Activated T-cell treated with anti-CD3 and anti-CD28 coated beads for 48 hours (primary cell): ENCODE data around the gene TRIM40.
"Not testable (repeated sequence)": the region's sequence is repeated elsewhere in the genome, so short reads cannot be mapped to it uniquely, and the experiment has no call there.

Experiments used
- DNase-seq: peaks from one replicate; pipeline ENCODE4 v3.0.0-alpha.2; 2020; ENCODE audit warnings: low read depth

TRIM40 gene

DNA sequence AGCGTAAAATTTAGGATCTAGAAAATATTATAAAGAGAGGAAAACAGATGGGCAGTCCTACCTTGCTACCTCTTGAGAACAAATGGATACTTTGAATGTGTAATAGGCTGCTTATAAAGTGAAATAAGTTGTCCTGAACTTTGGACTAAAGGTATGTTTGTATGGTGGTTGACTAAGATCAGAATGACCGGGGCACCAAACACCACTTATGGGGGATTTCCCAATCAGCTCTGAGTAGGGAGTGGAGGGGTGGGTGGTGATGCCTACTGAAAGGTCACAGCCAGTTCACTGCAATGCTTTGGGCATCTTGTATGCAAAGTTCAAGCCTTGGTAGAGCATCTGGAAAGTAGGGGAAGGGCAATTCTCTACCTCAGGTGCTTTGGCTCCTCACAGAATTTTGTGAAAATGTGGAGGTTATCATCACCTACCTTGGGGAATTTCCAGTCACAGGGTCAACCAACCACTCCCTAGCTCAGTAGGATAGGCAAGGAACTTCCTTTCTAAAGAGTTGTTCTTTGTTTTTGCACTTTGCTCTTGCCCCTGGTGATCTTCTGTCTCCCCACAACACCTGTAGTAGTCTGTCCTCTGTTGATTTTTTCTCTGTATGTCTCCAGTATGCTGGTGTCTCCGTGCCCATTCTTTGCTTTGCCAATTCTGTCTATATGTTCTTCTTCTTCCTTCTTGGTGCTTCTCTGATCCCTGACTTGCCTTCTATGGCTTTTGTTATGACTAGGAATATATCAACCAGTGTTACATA is 22.8 kb upstream of the TRIM40 start, which contains the start of gene TRIM31:
Gene TRIM31 (minus strand): TSS at position 88 of the 757 bp plus-strand sequence. CDS start 285 bp downstream, outside the sequence.
- DNase-seq: no peak

DNA sequence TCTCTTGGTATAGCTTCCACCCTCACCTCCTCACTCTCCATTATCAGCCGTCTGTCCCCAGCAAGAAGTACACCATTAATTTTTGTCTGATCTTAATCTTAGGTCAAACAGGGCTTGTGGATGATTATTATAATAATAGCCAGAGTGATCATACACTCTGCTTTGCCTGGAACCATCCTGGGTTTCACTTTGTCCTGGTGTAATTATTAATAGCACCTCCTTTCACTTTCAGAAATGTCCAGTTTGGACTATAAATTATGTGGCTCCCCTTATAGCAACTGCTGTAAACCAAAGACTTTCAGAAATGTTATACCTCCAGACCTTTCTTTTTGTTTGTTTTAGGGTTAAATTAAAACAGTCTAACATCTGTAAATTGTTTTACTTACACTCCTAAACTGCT is 22.1 kb upstream of the TRIM40 start:
- DNase-seq: no peak

DNA sequence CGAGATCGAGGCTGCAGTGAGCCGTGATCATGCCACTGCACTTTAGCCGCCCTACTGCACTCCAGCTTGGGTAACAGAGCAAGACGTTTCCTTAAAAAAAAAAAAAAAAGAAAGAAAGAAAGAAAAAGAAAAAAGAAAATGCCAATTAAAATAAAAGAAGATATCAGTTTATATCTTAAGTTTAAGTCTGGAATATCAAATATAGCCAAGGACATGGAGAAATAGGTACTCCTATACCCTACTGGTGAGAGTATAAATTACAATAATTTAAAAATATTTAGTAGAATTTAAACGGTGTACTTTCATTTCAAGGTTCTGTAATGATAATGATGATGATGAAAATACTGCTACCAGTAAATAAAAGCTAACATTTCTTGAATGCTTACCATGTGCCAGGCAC is 19.2 kb upstream of the TRIM40 start:
- DNase-seq: no peak

DNA sequence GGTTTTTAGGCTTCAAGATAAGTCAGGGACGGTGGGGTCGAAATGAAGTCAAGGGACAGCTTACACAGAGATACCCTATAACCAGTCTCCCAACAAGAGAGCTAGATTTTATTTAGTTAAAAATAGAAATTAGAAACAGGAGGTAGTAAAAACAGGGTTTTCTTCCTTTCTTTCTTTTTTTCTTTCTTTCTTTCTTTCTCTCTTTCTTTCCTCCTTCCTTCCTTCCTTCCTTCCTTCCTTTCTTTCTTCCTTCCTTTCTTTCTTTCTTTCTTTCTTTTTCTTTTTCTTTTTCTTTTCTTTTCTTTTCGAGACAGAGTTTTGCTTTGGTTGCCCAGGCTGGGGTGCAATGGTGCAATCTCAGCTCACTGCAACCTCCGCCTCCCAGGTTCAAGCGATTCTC is 17.2 kb upstream of the TRIM40 start:
- not testable (repeated sequence) for DNase-seq

DNA sequence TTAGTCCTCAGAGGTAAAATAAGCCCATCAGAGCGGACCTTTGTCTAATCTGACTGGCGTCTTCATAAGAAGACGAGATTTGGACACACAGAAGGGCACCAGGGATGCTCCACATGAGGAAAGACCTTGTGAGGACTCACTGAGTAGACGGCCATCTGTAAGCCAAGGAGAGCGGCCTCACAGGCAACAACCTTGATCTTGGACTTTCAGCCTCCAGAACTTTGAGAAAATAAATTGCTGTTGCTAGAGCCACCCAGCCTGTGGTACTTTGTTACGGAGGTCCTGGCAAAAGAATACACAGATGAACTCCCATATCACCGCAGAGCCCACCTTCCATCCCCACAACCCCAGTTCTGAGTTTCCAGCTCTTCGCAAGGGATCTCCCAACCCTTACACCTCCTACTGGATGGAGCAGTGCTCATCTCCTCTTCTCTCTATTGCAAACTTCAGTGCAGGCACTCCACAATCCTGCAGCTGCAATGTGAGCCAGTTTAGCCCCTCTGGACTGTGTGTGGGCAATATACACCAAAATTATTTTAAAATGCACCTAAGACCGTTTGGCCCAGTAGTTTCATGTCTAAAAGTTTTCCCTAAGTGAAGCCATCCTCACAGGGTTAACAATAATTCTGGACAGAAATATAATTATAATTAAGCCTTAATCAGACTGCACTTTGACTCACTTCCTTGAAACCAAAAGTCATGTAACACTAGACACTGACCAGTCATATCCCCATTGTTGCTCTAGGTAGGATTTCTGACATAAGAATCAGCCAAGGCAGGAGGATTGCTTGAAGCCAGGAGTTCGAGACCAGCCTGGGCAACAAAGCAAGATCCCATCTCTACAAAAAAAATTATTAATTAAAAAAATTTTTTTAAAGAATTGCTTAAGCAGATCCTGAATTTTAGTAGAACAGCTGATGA is 14.2 kb upstream of the TRIM40 start:
- no peak for DNase-seq

DNA sequence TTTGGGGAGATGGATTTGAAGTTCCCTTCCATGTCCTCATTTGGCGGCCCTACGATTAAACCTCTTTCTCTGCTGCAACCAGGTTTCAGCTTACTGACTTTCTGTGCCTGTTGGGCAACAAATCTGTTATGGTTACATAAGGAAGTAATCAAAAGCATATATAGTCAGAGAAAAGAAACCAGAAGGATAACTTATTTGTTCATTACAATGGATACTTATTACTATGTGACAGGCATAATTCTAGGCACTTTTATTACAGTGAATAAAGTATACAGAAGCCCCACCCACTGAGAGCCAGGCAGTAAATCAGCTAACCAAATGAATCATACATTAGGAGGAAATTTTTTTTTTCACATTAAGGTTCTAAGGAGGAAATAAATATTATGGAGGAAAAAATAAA is 13.4 kb upstream of the TRIM40 start:
- no peak for DNase-seq

DNA sequence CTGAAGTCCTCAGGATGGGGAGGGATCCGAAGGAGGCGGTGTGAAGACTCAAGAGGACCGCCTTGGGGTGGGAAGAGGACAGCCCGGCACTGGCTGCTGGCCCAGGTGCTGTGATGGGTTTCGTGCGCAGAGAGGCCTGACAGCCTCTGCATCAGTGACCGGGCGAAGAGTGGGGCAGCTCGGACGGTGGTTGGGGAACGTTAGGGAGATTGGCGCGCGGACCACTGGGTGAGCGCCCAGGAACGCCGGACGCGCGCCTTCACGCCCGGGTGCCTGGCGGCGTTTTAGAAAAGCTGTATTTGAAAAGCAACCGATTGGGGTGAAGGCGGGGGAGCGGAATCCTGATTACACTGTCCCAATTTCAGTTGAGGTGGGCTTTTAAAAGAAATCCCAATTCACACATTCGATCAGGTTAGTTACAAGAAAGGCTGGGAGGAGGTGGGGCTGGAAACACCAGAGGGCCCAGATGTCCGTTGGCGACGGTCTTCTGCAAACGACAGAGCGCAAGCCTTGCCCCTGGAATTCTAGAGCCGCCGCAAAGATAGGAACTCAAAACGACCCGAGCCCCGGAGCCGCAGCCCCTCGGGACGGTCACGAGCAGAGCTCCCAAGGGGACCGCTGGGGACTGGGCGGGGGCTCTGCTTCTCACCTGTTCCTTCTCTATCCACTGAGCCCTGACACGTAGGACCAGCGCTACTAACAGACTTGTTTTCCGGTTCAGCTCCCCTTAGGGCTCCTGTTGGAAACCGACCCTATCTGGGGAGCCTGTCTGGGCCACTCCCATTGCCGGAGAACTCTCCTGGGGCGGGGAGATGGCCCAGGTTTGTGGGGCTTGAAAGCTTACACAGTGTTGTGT is 8.5 kb upstream of the TRIM40 start:
- no peak for DNase-seq

DNA sequence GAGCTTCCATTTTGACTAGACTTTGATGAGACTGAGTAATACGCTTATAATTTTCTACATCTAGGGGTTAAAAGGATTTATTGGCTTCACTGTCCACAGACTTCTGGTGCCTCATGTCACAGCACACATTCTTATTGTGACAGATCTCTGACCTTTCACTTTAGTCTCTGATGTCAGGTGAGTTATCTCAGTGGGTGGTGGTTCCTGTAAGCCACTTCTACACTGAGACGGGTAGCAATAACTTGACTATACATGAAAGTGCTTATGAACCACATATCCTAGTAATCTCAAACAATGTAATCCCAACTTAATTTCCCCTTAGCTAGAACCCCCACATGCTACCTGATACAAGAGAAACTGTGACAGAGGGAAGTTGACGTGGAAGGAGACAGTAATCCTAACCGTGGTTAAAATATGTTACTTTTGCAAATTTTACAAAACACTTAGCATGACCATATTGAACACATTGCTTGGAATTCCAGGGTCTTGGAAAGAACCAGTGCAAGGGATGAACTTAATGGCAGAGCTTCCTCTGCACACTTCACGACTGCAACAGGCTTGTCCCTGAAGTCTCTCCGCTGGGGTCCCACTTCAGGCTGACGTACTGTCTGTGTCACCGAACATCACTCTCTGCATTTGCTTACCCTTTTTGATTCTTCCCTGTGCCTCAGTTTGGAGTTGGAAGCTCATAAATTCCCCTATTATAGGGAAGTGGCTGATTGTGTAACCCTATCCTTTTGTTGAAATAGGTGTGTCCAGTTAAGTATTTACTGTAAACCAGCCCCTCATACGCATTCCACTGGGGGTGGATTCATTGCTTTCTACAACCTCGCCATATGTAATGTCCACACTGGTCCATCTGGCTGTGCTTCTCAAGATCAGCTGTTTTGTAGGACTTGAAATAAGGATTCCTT is 6.4 kb upstream of the TRIM40 start:
- no peak for DNase-seq

DNA sequence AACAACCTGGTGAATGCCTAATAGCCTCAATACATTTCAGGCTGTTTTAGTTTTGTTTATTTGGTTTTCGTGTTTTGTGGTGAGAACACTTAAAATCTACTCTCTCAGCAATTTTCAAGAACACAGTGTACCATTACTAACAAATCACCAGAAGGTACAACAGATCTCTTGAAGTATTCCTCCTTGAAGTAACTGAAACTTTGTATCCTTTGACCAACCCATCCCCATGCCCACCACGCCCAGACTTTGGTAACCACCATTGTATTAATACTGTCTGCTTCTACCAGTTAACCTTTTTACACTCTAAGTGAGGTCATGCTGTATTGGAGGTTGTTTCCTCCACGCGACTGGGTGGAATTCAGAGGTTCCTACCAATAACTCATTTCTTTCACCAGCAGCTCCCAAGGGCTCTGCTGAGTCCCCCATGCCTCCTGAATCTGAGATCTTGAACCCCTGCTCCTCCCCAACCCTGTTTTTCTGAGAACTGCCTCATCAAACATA is 5.7 kb upstream of the TRIM40 start:
- no peak for DNase-seq

DNA sequence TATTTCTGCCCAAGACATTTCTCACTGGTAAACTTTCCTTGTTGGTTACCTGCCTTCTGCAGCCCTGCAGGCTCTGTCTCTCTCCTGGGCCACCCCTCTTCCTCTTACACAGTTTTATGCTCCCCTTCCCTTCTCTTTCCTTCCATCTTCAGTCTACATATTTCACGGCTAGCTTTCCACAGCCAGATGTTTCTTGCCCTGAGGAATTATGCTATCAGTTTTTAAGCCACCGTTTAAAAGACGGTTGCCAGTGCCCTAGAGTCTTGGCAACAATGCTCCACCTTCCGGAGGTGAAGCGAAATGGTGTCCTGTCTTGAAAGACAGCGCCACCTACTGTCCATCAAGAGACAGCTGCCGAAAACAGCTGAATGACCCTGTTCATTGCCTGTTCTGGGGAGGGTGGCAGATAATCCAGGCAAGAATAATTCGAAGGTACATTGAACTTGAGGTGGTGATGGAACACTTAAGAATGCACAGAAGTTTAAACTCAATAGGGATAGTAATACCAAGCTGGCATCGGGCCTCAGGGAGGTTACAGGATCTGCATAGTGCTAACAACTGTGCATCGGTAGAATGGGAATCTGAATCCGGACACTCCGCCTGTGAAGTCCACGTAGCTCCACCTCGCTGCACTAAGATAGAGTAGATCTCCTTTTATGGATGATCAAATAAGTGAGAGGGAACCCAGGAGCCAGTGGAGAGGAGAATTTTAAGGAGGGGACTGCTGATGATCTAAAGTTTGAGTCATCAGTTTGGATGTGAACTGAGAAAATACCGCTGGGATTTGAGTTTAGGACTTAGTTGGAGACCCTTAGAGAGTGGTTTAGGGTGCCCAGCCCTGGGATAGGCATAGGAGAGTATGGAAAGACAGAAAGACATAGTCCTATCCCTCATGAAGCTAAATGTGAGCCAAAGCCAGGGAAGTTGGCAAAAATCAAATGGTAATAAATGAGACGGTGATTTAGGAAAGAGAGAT is 4.8 kb upstream of the TRIM40 start:
- DNase-seq: peak; percentile 38

DNA sequence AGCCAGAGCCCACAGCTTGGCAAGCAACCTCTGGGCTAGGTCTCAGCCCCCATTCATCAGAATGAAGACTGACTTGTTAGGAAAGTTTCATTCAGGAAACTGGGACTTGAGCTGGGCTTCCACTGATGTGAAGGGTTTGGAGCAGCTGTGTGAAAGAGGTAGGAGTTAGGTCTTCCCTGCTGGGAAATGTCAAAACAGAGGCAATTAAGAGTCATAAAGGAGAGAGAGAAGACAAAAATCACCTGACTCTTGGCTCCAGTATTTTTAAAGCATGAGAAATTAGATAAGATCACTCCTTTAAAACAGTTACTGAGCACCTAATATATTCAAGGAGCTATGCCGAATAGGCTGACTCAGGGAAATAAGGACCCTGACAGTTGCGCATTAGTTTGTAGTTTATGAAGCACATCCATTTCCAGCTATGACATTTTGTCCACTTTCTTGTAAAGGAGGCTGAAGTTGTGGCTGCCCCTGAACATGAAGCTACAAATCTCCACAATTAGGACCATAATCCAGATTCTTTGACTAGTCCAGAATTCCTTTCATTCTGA is 3.9 kb upstream of the TRIM40 start:
- DNase-seq: no peak

DNA sequence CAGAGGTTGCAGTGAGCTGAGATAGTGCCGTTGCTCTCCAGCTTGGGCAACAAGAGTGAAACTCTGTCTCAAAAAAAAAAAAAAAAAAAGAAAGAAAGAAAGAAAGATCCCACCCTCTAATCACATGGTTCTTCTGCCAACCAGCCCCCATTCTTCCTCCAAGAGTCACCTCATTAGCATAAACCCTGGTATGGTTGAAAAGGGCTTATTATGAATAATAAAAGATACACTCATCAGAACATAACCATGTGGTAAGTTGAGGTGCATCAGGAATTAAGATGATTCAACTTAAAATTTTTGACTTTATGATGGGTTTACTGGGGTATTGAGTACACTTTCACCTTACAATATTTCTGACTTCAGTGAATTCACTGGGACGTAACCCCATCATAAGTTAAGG is 793 bp upstream of the TRIM40 start:
- DNase-seq: no peak

DNA sequence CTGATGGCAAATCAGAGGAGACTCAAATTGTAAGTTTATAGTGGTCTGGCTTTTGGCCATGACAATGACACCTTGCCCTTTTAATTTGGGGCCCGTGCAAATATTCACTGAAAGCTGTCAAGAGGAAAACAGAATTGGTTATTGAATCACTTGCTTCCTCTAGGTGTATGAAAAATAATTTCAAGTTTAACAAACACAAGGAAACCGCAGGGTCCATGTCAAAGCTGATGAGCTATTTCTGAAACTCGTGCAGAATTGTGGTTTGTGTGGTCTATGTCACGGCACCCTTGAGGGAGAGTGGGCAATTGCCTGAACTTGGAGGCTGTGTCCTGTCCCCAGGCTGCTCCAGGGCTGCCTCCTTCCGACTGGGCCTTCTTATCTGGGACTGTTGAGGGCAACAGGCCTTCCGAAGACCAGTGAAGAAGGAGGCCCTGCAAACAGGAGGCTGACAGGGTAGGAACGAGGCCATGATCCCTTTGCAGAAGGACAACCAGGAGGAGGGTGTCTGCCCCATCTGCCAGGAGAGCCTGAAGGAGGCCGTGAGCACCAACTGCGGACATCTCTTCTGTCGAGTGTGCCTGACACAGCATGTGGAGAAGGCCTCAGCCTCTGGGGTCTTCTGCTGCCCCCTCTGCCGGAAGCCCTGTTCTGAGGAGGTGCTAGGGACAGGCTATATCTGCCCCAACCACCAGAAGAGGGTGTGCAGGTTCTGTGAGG is 788 bp downstream of the TRIM40 start:
- DNase-seq: no peak

DNA sequence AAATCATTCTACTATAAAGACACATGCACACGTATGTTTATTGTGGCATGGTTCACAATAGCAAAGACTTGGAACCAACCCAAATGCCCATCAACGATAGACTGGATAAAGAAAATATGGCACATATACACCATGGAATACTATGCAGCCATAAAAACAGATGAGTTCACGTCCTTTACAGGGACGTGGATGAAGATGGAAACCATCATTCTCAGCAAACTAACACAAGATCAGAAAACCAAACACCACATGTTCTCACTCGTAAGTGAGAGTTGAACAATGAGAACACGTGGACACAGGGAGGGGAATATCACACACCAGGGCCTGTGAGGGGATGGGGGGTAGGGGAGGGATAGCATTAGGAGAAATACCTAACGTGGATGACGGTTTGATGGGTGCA is 4.3 kb downstream of the TRIM40 start:
- DNase-seq: not testable (repeated sequence)

DNA sequence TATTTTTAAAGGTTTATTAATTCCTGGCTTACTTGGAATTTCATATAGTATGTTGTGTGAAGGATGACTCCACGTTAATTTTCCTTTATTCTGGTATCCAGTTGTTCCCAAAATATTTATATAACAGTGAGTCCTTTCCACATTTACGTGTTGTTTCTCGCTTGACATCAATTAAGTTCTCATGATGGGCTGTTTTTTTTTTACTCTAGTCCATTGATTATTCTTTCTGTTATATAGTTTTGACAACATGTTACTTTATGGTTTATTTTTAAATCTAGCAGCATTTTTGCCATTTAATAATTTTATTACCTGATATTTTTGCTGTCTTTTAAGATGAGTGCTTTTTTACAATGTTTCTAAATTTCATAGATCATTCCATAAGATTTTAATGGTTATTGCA is 6.7 kb downstream of the TRIM40 start:
- DNase-seq: no peak

DNA sequence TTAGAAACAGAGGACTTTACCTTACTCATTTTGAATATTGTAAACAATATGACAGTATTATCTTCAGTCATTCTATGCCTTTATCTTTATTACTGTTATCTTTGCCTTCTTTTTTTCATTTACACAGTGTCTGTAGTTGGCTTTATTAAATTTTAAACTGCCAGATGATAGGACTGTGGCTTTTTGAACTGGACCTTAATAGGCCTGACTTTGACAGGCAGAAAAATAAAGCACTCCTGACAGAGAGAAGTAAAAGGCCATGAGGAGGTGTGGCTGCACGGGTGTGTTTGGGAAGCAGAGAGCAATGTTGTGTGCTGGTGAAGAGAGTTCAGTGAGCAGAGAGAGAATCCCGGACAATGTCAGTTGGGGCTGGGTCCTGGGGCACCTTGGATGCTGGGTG is 7.8 kb downstream of the TRIM40 start:
- DNase-seq: no peak

DNA sequence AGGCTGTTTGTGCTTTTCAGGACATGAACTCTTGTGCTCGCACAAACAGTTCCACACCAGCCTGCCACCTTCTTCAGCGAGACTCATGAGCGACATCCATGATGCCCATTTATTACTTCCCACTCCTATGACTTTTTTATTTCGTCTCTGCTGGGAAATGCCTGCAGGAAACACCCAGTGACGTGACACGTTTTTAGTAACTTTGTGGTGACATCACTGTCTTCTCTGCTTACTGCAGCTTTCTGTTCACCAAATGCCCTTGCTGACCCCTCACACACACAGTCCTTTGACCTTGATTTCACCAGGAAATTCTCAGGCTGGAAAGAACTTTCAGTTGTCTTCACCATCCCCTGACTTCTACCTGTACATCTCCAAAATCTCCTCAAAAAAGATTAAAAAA is 8.9 kb downstream of the TRIM40 start:
- DNase-seq: no peak

DNA sequence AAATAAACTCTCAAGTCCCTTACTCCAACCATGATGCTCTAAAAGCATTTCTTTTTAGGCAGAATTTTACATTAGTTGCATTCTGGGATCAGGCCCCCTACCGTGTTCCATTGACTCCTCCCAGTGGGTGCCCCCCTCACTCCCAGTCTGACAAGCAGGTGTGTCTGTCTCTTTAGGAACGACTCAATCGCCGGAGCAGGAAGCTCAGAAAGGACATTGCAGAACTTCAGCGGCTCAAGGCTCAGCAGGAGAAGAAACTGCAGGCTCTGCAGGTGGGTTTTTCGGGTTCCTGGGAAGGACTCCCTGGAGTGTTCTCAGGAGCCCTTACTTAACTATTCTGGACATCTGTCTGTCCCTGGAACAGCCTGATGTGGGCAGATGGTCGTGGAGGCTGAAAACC is 9.9 kb downstream of the TRIM40 start:
- no peak for DNase-seq

DNA sequence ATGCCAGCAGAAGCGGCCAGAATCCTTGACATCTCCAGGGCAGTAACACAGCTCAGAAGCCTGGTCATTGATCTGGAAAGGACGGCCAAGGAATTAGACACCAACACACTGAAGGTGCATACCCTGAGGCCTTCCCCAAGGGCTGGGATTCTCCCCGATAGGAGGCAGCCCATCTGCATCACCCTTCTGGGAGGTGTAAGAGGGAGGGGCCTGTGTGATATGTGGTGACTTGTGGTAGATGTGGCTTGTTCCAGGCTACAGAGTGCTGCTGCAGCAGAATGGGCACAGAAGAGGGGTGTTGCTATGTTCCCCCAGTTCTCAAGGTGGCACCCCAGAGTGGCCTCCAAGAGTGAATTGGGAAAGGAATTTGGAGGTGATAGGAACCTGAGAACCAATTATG is 11.2 kb downstream of the TRIM40 start:
- DNase-seq: no peak
